GM12878 (cell line): Measurements from ENCODE around the gene NRTN. TPM values are rescaled to one million over a fixed set of nuclear protein-coding genes. Genes with fewer than 3 reads are reported as not detected.

Experiments
- CEBPB ChIP-seq, 2 experiments: fragments of 150-350 bp in 1 of 2; IDR thresholded peaks; 2 replicates each; pipeline ENCODE4 v1.6.1; 2012 to 2014; ENCODE audit warnings: low read depth in 2 of 2, low read length in 2 of 2, borderline replicate concordance in 1 of 2, inconsistent platforms in 1 of 2
- DPF2 ChIP-seq: fragments of 450-650 bp; IDR thresholded peaks from 2 replicates; pipeline ENCODE4 v1.6.1; 2017; ENCODE audit warnings: mild to moderate bottlenecking
- E4F1 ChIP-seq: fragments of 450-650 bp; IDR thresholded peaks from 2 replicates; pipeline ENCODE4 v1.6.1; 2018; ENCODE audit warnings: borderline replicate concordance, mild to moderate bottlenecking; ENCODE audit not compliant: partially characterized antibody
- ETV6 ChIP-seq, 2 experiments: fragments of 450-650 bp in 1 of 2; IDR thresholded peaks in 1 of 2; conservative IDR thresholded peaks in 1 of 2; 2 replicates each; pipeline ENCODE4 v1.6.1; 2014; ENCODE audit warnings: antibody characterized with exemption in 1 of 2, borderline replicate concordance in 1 of 2, low read depth in 1 of 2, mild to moderate bottlenecking in 1 of 2, moderate library complexity in 1 of 2
- IRF4 ChIP-seq: IDR thresholded peaks from 2 replicates; pipeline ENCODE4 v1.6.1; 2011; ENCODE audit warnings: low read depth, low read length
- MEF2B ChIP-seq: fragments of 450-650 bp; IDR thresholded peaks from 2 replicates; pipeline ENCODE4 v1.6.1; 2018; ENCODE audit warnings: mild to moderate bottlenecking, moderate library complexity; ENCODE audit not compliant: partially characterized antibody, poor library complexity, severe bottlenecking
- MXI1 ChIP-seq: fragments of 150-350 bp; IDR thresholded peaks from 2 replicates; pipeline ENCODE4 v1.6.1; 2011; ENCODE audit warnings: low read depth, mild to moderate bottlenecking, inconsistent platforms, low read length, improper control_type of control experiment
- NFXL1 ChIP-seq: fragments of 450-650 bp; IDR thresholded peaks from 2 replicates; pipeline ENCODE4 v1.6.1; 2017; ENCODE audit warnings: antibody characterized with exemption, mild to moderate bottlenecking, borderline replicate concordance
- NRF1 ChIP-seq: conservative IDR thresholded peaks from 2 replicates; pipeline ENCODE4 v1.6.1; 2011; ENCODE audit warnings: mild to moderate bottlenecking, low read depth, low read length, improper control_type of control experiment
- RUNX3 ChIP-seq: IDR thresholded peaks from 2 replicates; pipeline ENCODE4 v1.6.1; 2012; ENCODE audit warnings: low read length, inconsistent platforms
- USF2 ChIP-seq: IDR thresholded peaks from 2 replicates; pipeline ENCODE4 v1.6.1; 2011; ENCODE audit warnings: low read depth, low read length, improper control_type of control experiment, borderline replicate concordance
- ZNF622 ChIP-seq: fragments of 450-650 bp; IDR thresholded peaks from 2 replicates; pipeline ENCODE4 v1.6.1; 2017; ENCODE audit warnings: mild to moderate bottlenecking, inconsistent platforms
- ZZZ3 ChIP-seq: IDR thresholded peaks from 2 replicates; pipeline ENCODE4 v1.6.1; 2011; ENCODE audit warnings: low read depth; ENCODE audit not compliant: control insufficient read depth, insufficient read length
- polyA plus RNA-seq, 11 experiments: library from polyadenylated mRNA; depleted of rRNA in 4 of 11; unstranded in 6 of 11; stranded (reverse) in 5 of 11; fragments of >200 nt; fragmentation: Nextera tagmentation in 4 of 11; fragmentation: Illumina TruSeq in 1 of 11; extraction: Ambion mirVana in 4 of 11; extraction: Trizol in 1 of 11; gene quantifications; 1 replicate in 1 of 11; 2 replicates in 10 of 11; pipeline versions ENCODE4 v1.2.1 to v1.2.3, GENCODE V29; 2011 to 2016; ENCODE audit warnings: inconsistent platforms in 2 of 11, missing spikeins in 2 of 11, low read depth in 1 of 11
- total RNA-seq, 4 experiments: library from RNA; depleted of rRNA in 3 of 4; stranded (reverse); fragments of >200 nt in 3 of 4; fragmentation: Illumina TruSeq in 1 of 4; extraction: Trizol in 1 of 4; gene quantifications; 2 replicates each; pipeline versions ENCODE4 v1.2.1 to v1.2.3, GENCODE V29; 2013 to 2021
- TF ChIP-seq, protein P1 (sequence below): fragments of 450-650 bp; formaldehyde crosslinking; IDR thresholded peaks from 2 replicates; pipeline ENCODE4 v1.5.0; 2022; ENCODE audit warnings: mild to moderate bottlenecking, missing genetic modification characterization

Gene NRTN
- total and polyA plus RNA-seq, 10 of the 15 experiments (the other 5 are each of a cell fraction or from before 2014, with no cell fraction given): not detected

DNA sequence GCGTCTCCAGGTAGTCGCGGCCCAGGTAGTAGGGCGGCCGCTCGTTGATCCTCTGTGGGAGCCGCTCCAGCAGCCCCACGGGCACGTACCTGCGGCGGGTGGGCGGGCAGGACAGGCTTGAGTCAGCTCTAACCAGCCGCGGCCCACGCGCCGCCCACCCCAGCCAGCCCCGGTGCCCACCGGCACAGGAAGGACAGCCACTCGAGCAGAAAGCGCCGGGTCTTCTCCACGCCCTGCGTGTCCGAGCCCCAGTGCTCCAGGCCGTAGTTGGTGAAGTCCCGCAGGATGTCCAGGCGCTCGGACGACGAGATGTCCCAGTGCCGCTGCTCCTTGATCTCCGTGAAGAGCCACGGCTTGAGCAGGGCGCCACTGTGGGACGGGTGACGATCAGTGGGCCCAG, 19.4 kb upstream of the NRTN start (continued):
- TF ChIP-seq DPF2 (no peak), ZNF622 (no peak), CEBPB (IDR thresholded peaks at IDR 0.05; ENCODE audit: borderline replicate concordance in 1 of 2, low read depth in 2 of 2, low read length in 2 of 2) (no peak), MEF2B (no peak), MXI1 (no peak), USF2 (no peak), IRF4 (no peak), NFXL1 (no peak), ETV6 (conservative IDR thresholded peaks at IDR 0.05 in 1 of 2, IDR thresholded peaks at IDR 0.05 in 1 of 2; ENCODE audit: borderline replicate concordance in 1 of 2, low read depth in 1 of 2) (no peak), E4F1 (no peak), ZZZ3 (no peak), RUNX3 (no peak), NRF1 (no peak)
- TF ChIP-seq, protein P1, sequence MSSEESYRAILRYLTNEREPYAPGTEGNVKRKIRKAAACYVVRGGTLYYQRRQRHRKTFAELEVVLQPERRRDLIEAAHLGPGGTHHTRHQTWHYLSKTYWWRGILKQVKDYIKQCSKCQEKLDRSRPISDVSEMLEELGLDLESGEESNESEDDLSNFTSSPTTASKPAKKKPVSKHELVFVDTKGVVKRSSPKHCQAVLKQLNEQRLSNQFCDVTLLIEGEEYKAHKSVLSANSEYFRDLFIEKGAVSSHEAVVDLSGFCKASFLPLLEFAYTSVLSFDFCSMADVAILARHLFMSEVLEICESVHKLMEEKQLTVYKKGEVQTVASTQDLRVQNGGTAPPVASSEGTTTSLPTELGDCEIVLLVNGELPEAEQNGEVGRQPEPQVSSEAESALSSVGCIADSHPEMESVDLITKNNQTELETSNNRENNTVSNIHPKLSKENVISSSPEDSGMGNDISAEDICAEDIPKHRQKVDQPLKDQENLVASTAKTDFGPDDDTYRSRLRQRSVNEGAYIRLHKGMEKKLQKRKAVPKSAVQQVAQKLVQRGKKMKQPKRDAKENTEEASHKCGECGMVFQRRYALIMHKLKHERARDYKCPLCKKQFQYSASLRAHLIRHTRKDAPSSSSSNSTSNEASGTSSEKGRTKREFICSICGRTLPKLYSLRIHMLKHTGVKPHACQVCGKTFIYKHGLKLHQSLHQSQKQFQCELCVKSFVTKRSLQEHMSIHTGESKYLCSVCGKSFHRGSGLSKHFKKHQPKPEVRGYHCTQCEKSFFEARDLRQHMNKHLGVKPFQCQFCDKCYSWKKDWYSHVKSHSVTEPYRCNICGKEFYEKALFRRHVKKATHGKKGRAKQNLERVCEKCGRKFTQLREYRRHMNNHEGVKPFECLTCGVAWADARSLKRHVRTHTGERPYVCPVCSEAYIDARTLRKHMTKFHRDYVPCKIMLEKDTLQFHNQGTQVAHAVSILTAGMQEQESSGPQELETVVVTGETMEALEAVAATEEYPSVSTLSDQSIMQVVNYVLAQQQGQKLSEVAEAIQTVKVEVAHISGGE (CRISPR knock-in tag): no peak
